GM12878 (cell line): ENCODE results near the gene ACTR1A. TPM values are rescaled to one million over a fixed set of nuclear protein-coding genes. Genes with fewer than 3 reads are reported as not detected.

Experiments
- ATAC-seq: fragments of 200-7000 bp; cut with Tn5 transposase; 3 replicates; pipeline ENCODE4 v1.9.1; 2020; ENCODE audit warnings: mild to moderate bottlenecking, moderate library complexity
- BruUV-seq: library from RNA; stranded (reverse); fragments of 400-500 nt; replicated peaks from 2 replicates; lab custom pipeline; 2021; lab: Mats Ljungman, UMichigan
- CTCF ChIA-PET: fragments of 300-600 bp; sonication (Branson Sonifier 250); formaldehyde crosslinking; extraction: SDS; loops from one replicate; lab custom pipeline; 2021; ENCODE audit warnings: inconsistent platforms; lab: Yijun Ruan, JAX
- POLR2A ChIA-PET: fragments of 350-600 bp; formaldehyde crosslinking; extraction: SDS; loops from one replicate; lab custom pipeline; 2021; ENCODE audit warnings: inconsistent platforms; lab: Charles Lee
- RAD21 ChIA-PET: fragments of 300-600 bp; sonication (Branson Sonifier 250); formaldehyde crosslinking; loops from one replicate; lab custom pipeline; 2023; ENCODE audit warnings: antibody characterized with exemption; ENCODE audit not compliant: unreplicated experiment; lab: Charles Lee
- SMC1A ChIA-PET: fragments of 300-600 bp; sonication (Branson Sonifier 250); formaldehyde crosslinking; loops from one replicate; lab custom pipeline; 2023; ENCODE audit not compliant: unreplicated experiment, uncharacterized antibody; lab: Charles Lee
- DNase-seq: peaks from one replicate; pipeline ENCODE4 v3.0.0-alpha.2; 2011; ENCODE audit warnings: low read depth, low spot score
- FAIRE-seq: peaks from 3 replicates; lab custom pipeline; 2011; peaks lifted over from hg19 to GRCh38; lab: Jason Lieb, UNC
- H2AFZ ChIP-seq: 2 replicates; pipeline ENCODE4 v1.6.0; 2011; ENCODE audit warnings: low read depth, low read length, control low read depth; ENCODE audit not compliant: control insufficient read depth
- H3K27ac ChIP-seq: 2 replicates; pipeline ENCODE4 v1.5.1; 2011; ENCODE audit warnings: control low read depth; ENCODE audit not compliant: control insufficient read depth, insufficient read depth
- H3K27me3 ChIP-seq, 2 experiments: replicated peaks in 1 of 2; 2 replicates each; pipeline versions ENCODE4 v1.6.0 to v1.6.1; 2011; ENCODE audit warnings: low read length in 1 of 2; ENCODE audit not compliant: control insufficient read depth in 2 of 2, insufficient read depth in 2 of 2
- H3K36me3 ChIP-seq, 2 experiments: 2 replicates each; pipeline ENCODE4 v1.5.1; 2011; ENCODE audit warnings: low read length in 1 of 2; ENCODE audit not compliant: control insufficient read depth in 2 of 2, insufficient read depth in 2 of 2
- H3K4me1 ChIP-seq: 2 replicates; pipeline ENCODE4 v1.6.1; 2011; ENCODE audit warnings: mild to moderate bottlenecking, low read length, moderate library complexity, mixed read lengths; ENCODE audit not compliant: control insufficient read depth, insufficient read depth
- H3K4me2 ChIP-seq: 2 replicates; pipeline ENCODE4 v1.6.0; 2011; ENCODE audit warnings: control low read depth; ENCODE audit not compliant: control insufficient read depth, insufficient read depth
- H3K4me3 ChIP-seq: fragments of 200-600 bp; sonication (generic); 2 replicates; pipeline ENCODE4 v1.5.1; 2016
- H3K79me2 ChIP-seq: 2 replicates; pipeline ENCODE4 v1.6.0; 2011; ENCODE audit warnings: low read length; ENCODE audit not compliant: control insufficient read depth, insufficient read depth
- H3K9ac ChIP-seq: 2 replicates; pipeline ENCODE4 v1.8.0; 2011; ENCODE audit warnings: low read length, control low read depth, mixed read lengths; ENCODE audit not compliant: control insufficient read depth, insufficient read depth
- H3K9me3 ChIP-seq: replicated peaks from 3 replicates; pipeline ENCODE4 v1.5.1; 2011; ENCODE audit warnings: mild to moderate bottlenecking, low read length; ENCODE audit not compliant: control insufficient read depth, insufficient read depth
- H4K20me1 ChIP-seq: 2 replicates; pipeline ENCODE4 v1.6.0; 2011; ENCODE audit not compliant: control insufficient read depth, insufficient read depth
- BCL11A ChIP-seq: IDR thresholded peaks from 2 replicates; pipeline ENCODE4 v1.6.1; 2011; ENCODE audit warnings: low read depth, low read length
- BRCA1 ChIP-seq: IDR thresholded peaks from 2 replicates; pipeline ENCODE4 v1.6.1; 2011; ENCODE audit warnings: low read depth, low read length, improper control_type of control experiment
- CBX3 ChIP-seq: fragments of 200-600 bp; sonication (generic); IDR thresholded peaks from 2 replicates; pipeline ENCODE4 v1.6.1; 2016; ENCODE audit warnings: low read depth, borderline replicate concordance
- CEBPB ChIP-seq, 2 experiments: fragments of 150-350 bp in 1 of 2; IDR thresholded peaks; 2 replicates each; pipeline ENCODE4 v1.6.1; 2012 to 2014; ENCODE audit warnings: low read depth in 2 of 2, low read length in 2 of 2, borderline replicate concordance in 1 of 2, inconsistent platforms in 1 of 2
- DPF2 ChIP-seq: fragments of 450-650 bp; IDR thresholded peaks from 2 replicates; pipeline ENCODE4 v1.6.1; 2017; ENCODE audit warnings: mild to moderate bottlenecking
- ELK1 ChIP-seq: IDR thresholded peaks from 2 replicates; pipeline ENCODE4 v1.6.1; 2012; ENCODE audit warnings: low read depth, low read length, improper control_type of control experiment
- MEF2A ChIP-seq: IDR thresholded peaks from 2 replicates; pipeline ENCODE4 v1.6.1; 2011; ENCODE audit warnings: low read depth, mild to moderate bottlenecking, low read length, moderate library complexity; ENCODE audit not compliant: insufficient read depth
- NBN ChIP-seq: fragments of 450-650 bp; IDR thresholded peaks from 2 replicates; pipeline ENCODE4 v1.6.1; 2016
- NFXL1 ChIP-seq: fragments of 450-650 bp; IDR thresholded peaks from 2 replicates; pipeline ENCODE4 v1.6.1; 2017; ENCODE audit warnings: antibody characterized with exemption, mild to moderate bottlenecking, borderline replicate concordance
- RAD21 ChIP-seq: IDR thresholded peaks from 2 replicates; pipeline ENCODE4 v1.6.1; 2011; ENCODE audit warnings: mild to moderate bottlenecking, low read depth, low read length, moderate library complexity; ENCODE audit not compliant: insufficient read depth
- SUZ12 ChIP-seq: fragments of 200-600 bp; sonication (generic); IDR thresholded peaks from one replicate; pipeline ENCODE4 v1.6.1; 2018; ENCODE audit warnings: antibody characterized with exemption, mild to moderate bottlenecking; ENCODE audit not compliant: unreplicated experiment
- TCF12 ChIP-seq: IDR thresholded peaks from 2 replicates; pipeline ENCODE4 v1.6.1; 2011; ENCODE audit warnings: low read depth, mild to moderate bottlenecking, low read length
- WRNIP1 ChIP-seq: IDR thresholded peaks from 2 replicates; pipeline ENCODE4 v1.6.1; 2011; ENCODE audit warnings: low read depth, low read length, improper control_type of control experiment, borderline replicate concordance
- ZNF24 ChIP-seq: fragments of 450-650 bp; IDR thresholded peaks from 2 replicates; pipeline ENCODE4 v1.6.1; 2017; ENCODE audit warnings: antibody characterized with exemption, mild to moderate bottlenecking
- WGBS: methylation state at CpG from one replicate; pipeline ENCODE4 v1.1.6; 2016; ENCODE audit warnings: low lambda C conversion rate; ENCODE audit not compliant: insufficient replicate concordance, insufficient coverage; ENCODE audit errors: missing lambda C conversion rate; 5-methylcytosine and 5-hydroxymethylcytosine counted together
- in situ Hi-C: fragments of 300-500 bp; cut with MboI; formaldehyde crosslinking; loops from 9 replicates; pipeline ENCODE4 v1.14.3; 2018; ENCODE audit warnings: mixed read lengths
- intact Hi-C: fragments of 100-400 bp; cut with micrococcal nuclease; formaldehyde crosslinking; loops from one replicate; pipeline ENCODE4 v1.14.2; 2022; ENCODE audit not compliant: unreplicated experiment
- polyA plus RNA-seq, 11 experiments: library from polyadenylated mRNA; depleted of rRNA in 4 of 11; unstranded in 6 of 11; stranded (reverse) in 5 of 11; fragments of >200 nt; fragmentation: Nextera tagmentation in 4 of 11; fragmentation: Illumina TruSeq in 1 of 11; extraction: Ambion mirVana in 4 of 11; extraction: Trizol in 1 of 11; gene quantifications; 1 replicate in 1 of 11; 2 replicates in 10 of 11; pipeline versions ENCODE4 v1.2.1 to v1.2.3, GENCODE V29; 2011 to 2016; ENCODE audit warnings: inconsistent platforms in 2 of 11, missing spikeins in 2 of 11, low read depth in 1 of 11
- total RNA-seq, 4 experiments: library from RNA; depleted of rRNA in 3 of 4; stranded (reverse); fragments of >200 nt in 3 of 4; fragmentation: Illumina TruSeq in 1 of 4; extraction: Trizol in 1 of 4; gene quantifications; 2 replicates each; pipeline versions ENCODE4 v1.2.1 to v1.2.3, GENCODE V29; 2013 to 2021
- TF ChIP-seq, protein P1 (sequence below): fragments of 450-650 bp; IDR thresholded peaks from 2 replicates; pipeline ENCODE4 v1.6.1; 2017; ENCODE audit warnings: borderline replicate concordance
- TF ChIP-seq, protein P2 (sequence below): IDR thresholded peaks from 2 replicates; pipeline ENCODE4 v1.6.1; 2012; ENCODE audit warnings: low read depth, low read length, improper control_type of control experiment
- TF ChIP-seq, protein P3 (sequence below): IDR thresholded peaks from 2 replicates; pipeline ENCODE4 v1.6.1; 2011; ENCODE audit warnings: low read depth, low read length, improper control_type of control experiment, borderline replicate concordance

Gene ACTR1A
- total and polyA plus RNA-seq, 10 of the 15 experiments (the other 5 are each of a cell fraction or from before 2014, with no cell fraction given), result 43.0 to 110 (median 78.9) TPM

- WGBS, result 86% methylated on average over 8 of the region's 8 CpGs
- H3K4me1 ChIP-seq, result peaks cover 6% of the 10 kb centered on the region
- H3K79me2 ChIP-seq, result peaks cover 11% of the 10 kb centered on the region
- H3K9ac ChIP-seq, result no peak overlapping the region
- no peaks in the 10 kb centered on the region for H3K27me3 ChIP-seq
- ChIA-PET CTCF (no interaction called here), SMC1A (interaction anchor here (1.2 kb wide), 1 partner anchor 8 kb away, joined by 7 read pairs; the partner anchor contains the start of gene FBXL15), RAD21 (no interaction called here), POLR2A (interaction anchor here (0.7 to 1.3 kb wide), 3 partner anchors 20 to 36 kb away, joined by 3 to 4 read pairs (median 3); partner anchors contain the start of gene C10orf95)
- intact Hi-C loops (no loop called here), in situ Hi-C loops (no loop called here)
- TSS peak; percentile 35 for BruUV-seq
- H3K36me3 ChIP-seq, result peaks cover 0 to 3% of the 10 kb centered on the region in 2 experiments; a peak in 2 of 4 replicates
- ATAC-seq, result no peak
- H3K9me3 ChIP-seq, result no peaks in the 10 kb centered on the region
- no peak for TF ChIP-seq SUZ12
- TF ChIP-seq BRCA1, result no peak
- no peak for TF ChIP-seq NBN
- TF ChIP-seq, protein P1, sequence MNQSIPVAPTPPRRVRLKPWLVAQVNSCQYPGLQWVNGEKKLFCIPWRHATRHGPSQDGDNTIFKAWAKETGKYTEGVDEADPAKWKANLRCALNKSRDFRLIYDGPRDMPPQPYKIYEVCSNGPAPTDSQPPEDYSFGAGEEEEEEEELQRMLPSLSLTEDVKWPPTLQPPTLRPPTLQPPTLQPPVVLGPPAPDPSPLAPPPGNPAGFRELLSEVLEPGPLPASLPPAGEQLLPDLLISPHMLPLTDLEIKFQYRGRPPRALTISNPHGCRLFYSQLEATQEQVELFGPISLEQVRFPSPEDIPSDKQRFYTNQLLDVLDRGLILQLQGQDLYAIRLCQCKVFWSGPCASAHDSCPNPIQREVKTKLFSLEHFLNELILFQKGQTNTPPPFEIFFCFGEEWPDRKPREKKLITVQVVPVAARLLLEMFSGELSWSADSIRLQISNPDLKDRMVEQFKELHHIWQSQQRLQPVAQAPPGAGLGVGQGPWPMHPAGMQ, result no peak
- TF ChIP-seq ELK1, result no peak
- no peak for TF ChIP-seq NFXL1
- no peak for TF ChIP-seq MEF2A
- TF ChIP-seq BCL11A, result no peak
- no peak for TF ChIP-seq RAD21
- TF ChIP-seq, protein P2, sequence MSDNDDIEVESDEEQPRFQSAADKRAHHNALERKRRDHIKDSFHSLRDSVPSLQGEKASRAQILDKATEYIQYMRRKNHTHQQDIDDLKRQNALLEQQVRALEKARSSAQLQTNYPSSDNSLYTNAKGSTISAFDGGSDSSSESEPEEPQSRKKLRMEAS, result no peak
- no peak for TF ChIP-seq WRNIP1
- TF ChIP-seq TCF12, result no peak
- TF ChIP-seq CBX3, result no peak
- TF ChIP-seq DPF2, result no peak
- no peak for TF ChIP-seq ZNF24
- TF ChIP-seq, protein P3, sequence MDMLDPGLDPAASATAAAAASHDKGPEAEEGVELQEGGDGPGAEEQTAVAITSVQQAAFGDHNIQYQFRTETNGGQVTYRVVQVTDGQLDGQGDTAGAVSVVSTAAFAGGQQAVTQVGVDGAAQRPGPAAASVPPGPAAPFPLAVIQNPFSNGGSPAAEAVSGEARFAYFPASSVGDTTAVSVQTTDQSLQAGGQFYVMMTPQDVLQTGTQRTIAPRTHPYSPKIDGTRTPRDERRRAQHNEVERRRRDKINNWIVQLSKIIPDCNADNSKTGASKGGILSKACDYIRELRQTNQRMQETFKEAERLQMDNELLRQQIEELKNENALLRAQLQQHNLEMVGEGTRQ, result no peak
- TF ChIP-seq CEBPB (IDR thresholded peaks at IDR 0.05; ENCODE audit: borderline replicate concordance in 1 of 2, low read depth in 2 of 2, low read length in 2 of 2), result no peak
- H3K4me3 ChIP-seq, result no peak overlapping the region
- FAIRE-seq, result no peak
- no peak overlapping the region for H3K4me2 ChIP-seq
- H3K27ac ChIP-seq, result no peak overlapping the region
- no peak overlapping the region for H2AFZ ChIP-seq
- DNase-seq, result no peak
- H4K20me1 ChIP-seq, result no peaks in the 10 kb centered on the region
Measured at GRCh38 chr10:102429468-102429867, 73.0 kb downstream of the ACTR1A start.
